H1 (cell line): ENCODE measurements around the gene DNM1L. TPM values are rescaled to one million over a fixed set of nuclear protein-coding genes. Genes with fewer than 3 reads are reported as not detected.

Experiments used
- CTCF ChIA-PET: fragments of 300-600 bp; sonication (Branson Sonifier 250); formaldehyde crosslinking; loops from one replicate; lab custom pipeline; 2021; ENCODE audit not compliant: partially characterized antibody; lab: Charles Lee
- POLR2A ChIA-PET: fragments of 300-600 bp; sonication (Branson Sonifier 250); formaldehyde crosslinking; loops from one replicate; lab custom pipeline; 2021; ENCODE audit warnings: inconsistent platforms; ENCODE audit not compliant: partially characterized antibody; lab: Charles Lee
- DNase-seq, 2 experiments: peaks; one replicate each; pipeline versions ENCODE4 v3.0.0 to v3.0.0-alpha.2; 2010 to 2022; ENCODE audit warnings: low spot score in 2 of 2, low read depth in 1 of 2, mixed read lengths in 1 of 2
- FAIRE-seq: peaks from 2 replicates; lab custom pipeline; 2011; peaks lifted over from hg19 to GRCh38; lab: Jason Lieb, UNC
- H2AFZ ChIP-seq: 2 replicates; pipeline ENCODE4 v1.8.1; 2012; ENCODE audit warnings: low read length, inconsistent platforms
- H2AK5ac ChIP-seq: 2 replicates; pipeline ENCODE4 v1.6.1; 2013; ENCODE audit warnings: low read depth, low read length
- H2BK120ac ChIP-seq: replicated peaks from 2 replicates; pipeline ENCODE3; 2013; ENCODE audit warnings: low read depth, low read length, inconsistent platforms
- H2BK12ac ChIP-seq: 2 replicates; pipeline ENCODE4 v1.6.1; 2013; ENCODE audit warnings: low read depth, low read length
- H2BK15ac ChIP-seq: 2 replicates; pipeline ENCODE4 v1.6.1; 2013; ENCODE audit warnings: low read length
- H2BK20ac ChIP-seq: 2 replicates; pipeline ENCODE4 v1.6.1; 2013; ENCODE audit warnings: low read length
- H2BK5ac ChIP-seq: 2 replicates; pipeline ENCODE4 v1.6.1; 2013; ENCODE audit warnings: low read depth, low read length
- H3K14ac ChIP-seq: 2 replicates; pipeline ENCODE4 v1.6.1; 2013; ENCODE audit warnings: inconsistent platforms; ENCODE audit not compliant: insufficient read length
- H3K18ac ChIP-seq: 2 replicates; pipeline ENCODE4 v1.6.1; 2013; ENCODE audit warnings: low read length; ENCODE audit errors: extremely low read depth
- H3K23ac ChIP-seq: 2 replicates; pipeline ENCODE4 v1.6.1; 2013; ENCODE audit warnings: inconsistent platforms; ENCODE audit not compliant: insufficient read length
- H3K23me2 ChIP-seq: 2 replicates; pipeline ENCODE4 v1.6.1; 2013; ENCODE audit warnings: low read depth, low read length
- H3K27ac ChIP-seq: 2 replicates; pipeline ENCODE4 v1.6.1; 2011; ENCODE audit warnings: low read depth, low read length, inconsistent platforms
- H3K27me3 ChIP-seq, 4 experiments: replicated peaks in 1 of 4; 1 replicate in 1 of 4; 2 replicates in 3 of 4; pipeline versions ENCODE4 v1.6.1 to v1.8.1; 2011 to 2013; ENCODE audit warnings: low read length in 3 of 4, mild to moderate bottlenecking in 3 of 4, inconsistent platforms in 2 of 4, mixed read lengths in 2 of 4, moderate library complexity in 1 of 4; ENCODE audit not compliant: control insufficient read depth in 3 of 4, insufficient read depth in 3 of 4; ENCODE audit errors: extremely low read depth in 1 of 4
- H3K36me3 ChIP-seq, 4 experiments: 2 replicates each; pipeline versions ENCODE4 v1.6.1 to v1.8.1; 2011 to 2013; ENCODE audit warnings: mild to moderate bottlenecking in 4 of 4, low read length in 3 of 4, moderate library complexity in 2 of 4, control low read depth in 1 of 4, inconsistent platforms in 1 of 4; ENCODE audit not compliant: insufficient read depth in 4 of 4, control insufficient read depth in 2 of 4
- H3K4ac ChIP-seq: replicated peaks from 2 replicates; pipeline ENCODE3; 2013; ENCODE audit warnings: low read length, low read depth, mixed read lengths, inconsistent platforms; ENCODE audit not compliant: insufficient read length
- H3K4me1 ChIP-seq, 4 experiments: replicated peaks in 1 of 4; 1 replicate in 1 of 4; 2 replicates in 3 of 4; pipeline versions ENCODE4 v1.6.1 to v1.8.1; 2011 to 2013; ENCODE audit warnings: low read length in 3 of 4, inconsistent platforms in 2 of 4, mixed read lengths in 1 of 4; ENCODE audit not compliant: insufficient read depth in 4 of 4, control insufficient read depth in 3 of 4
- H3K4me2 ChIP-seq, 2 experiments: 2 replicates each; pipeline versions ENCODE4 v1.6.1 to v1.8.1; 2011 to 2013; ENCODE audit warnings: low read depth in 2 of 2, low read length in 2 of 2, control low read depth in 1 of 2, inconsistent platforms in 1 of 2, mild to moderate bottlenecking in 1 of 2; ENCODE audit not compliant: insufficient read depth in 1 of 2
- H3K4me3 ChIP-seq, 4 experiments: fragments of 200-600, 300-600 bp in 1 of 4; sonication (generic), shearing (Covaris generic), sonication (Bioruptor Twin) in 1 of 4; 2 replicates each; pipeline versions ENCODE4 v1.5.1 to v1.8.1; 2011 to 2016; ENCODE audit warnings: low read length in 4 of 4, low read depth in 3 of 4, control low read depth in 2 of 4, inconsistent platforms in 2 of 4, mild to moderate bottlenecking in 2 of 4, mixed read lengths in 1 of 4, moderate library complexity in 1 of 4; ENCODE audit not compliant: insufficient read depth in 2 of 4; ENCODE audit errors: extremely low read depth in 1 of 4
- H3K56ac ChIP-seq: replicated peaks from 2 replicates; pipeline ENCODE3; 2013; ENCODE audit warnings: low read depth, mild to moderate bottlenecking, mixed read lengths, low read length, inconsistent platforms; ENCODE audit not compliant: insufficient read length
- H3K79me1 ChIP-seq: 2 replicates; pipeline ENCODE4 v1.6.1; 2013; ENCODE audit warnings: low read depth, low read length, control low read depth
- H3K79me2 ChIP-seq, 2 experiments: 2 replicates each; pipeline versions ENCODE4 v1.6.1 to v1.8.1; 2012 to 2013; ENCODE audit warnings: low read length in 2 of 2, mild to moderate bottlenecking in 2 of 2, inconsistent platforms in 1 of 2; ENCODE audit not compliant: insufficient read depth in 2 of 2, control insufficient read depth in 1 of 2
- H3K9ac ChIP-seq, 4 experiments: replicated peaks in 1 of 4; 1 replicate in 1 of 4; 2 replicates in 3 of 4; pipeline versions ENCODE4 v1.6.1 to v1.8.1; 2011 to 2013; ENCODE audit warnings: low read depth in 3 of 4, low read length in 3 of 4, control low read depth in 2 of 4, mild to moderate bottlenecking in 2 of 4, moderate library complexity in 2 of 4, inconsistent platforms in 1 of 4; ENCODE audit errors: extremely low read depth in 1 of 4
- H3K9me3 ChIP-seq, 2 experiments: 2 replicates each; pipeline versions ENCODE4 v1.6.1 to v1.8.1; 2012 to 2013; ENCODE audit warnings: mild to moderate bottlenecking in 2 of 2, moderate library complexity in 2 of 2, control low read depth in 1 of 2, inconsistent platforms in 1 of 2, low read depth in 1 of 2, low read length in 1 of 2, mixed read lengths in 1 of 2; ENCODE audit not compliant: insufficient read depth in 2 of 2
- H4K20me1 ChIP-seq, 2 experiments: replicated peaks in 1 of 2; 2 replicates each; pipeline versions ENCODE3 to v1.8.1; 2011 to 2013; ENCODE audit warnings: inconsistent platforms in 2 of 2, low read length in 2 of 2, mild to moderate bottlenecking in 1 of 2; ENCODE audit not compliant: insufficient read depth in 2 of 2, control insufficient read depth in 1 of 2
- H4K5ac ChIP-seq: 2 replicates; pipeline ENCODE4 v1.6.1; 2013; ENCODE audit warnings: low read length, low read depth, mixed read lengths, inconsistent platforms; ENCODE audit not compliant: insufficient read length
- H4K8ac ChIP-seq: 2 replicates; pipeline ENCODE4 v1.8.0; 2013; ENCODE audit warnings: mild to moderate bottlenecking, moderate library complexity, low read length, inconsistent platforms; ENCODE audit not compliant: insufficient read depth; ENCODE audit errors: extremely low read depth
- H4K91ac ChIP-seq: replicated peaks from 2 replicates; pipeline ENCODE3; 2013; ENCODE audit warnings: low read length, mixed read lengths, inconsistent platforms; ENCODE audit not compliant: insufficient read length
- TEAD4 ChIP-seq: IDR thresholded peaks from 2 replicates; pipeline ENCODE4 v1.6.1; 2012; ENCODE audit warnings: low read depth, low read length, inconsistent platforms, mixed read lengths
- WGBS, 2 experiments: shearing (Covaris generic) in 1 of 2; methylation state at CpG; one replicate each; pipeline versions ENCODE4 v1.1.6 to v1.1.7; 2013 to 2015; ENCODE audit warnings: low lambda C conversion rate in 2 of 2, mixed read lengths in 2 of 2, inconsistent platforms in 1 of 2, low coverage in 1 of 2, missing lambda C conversion rate in 1 of 2; ENCODE audit not compliant: insufficient replicate concordance in 2 of 2, insufficient coverage in 1 of 2, insufficient read length in 1 of 2; ENCODE audit errors: extremely low coverage in 1 of 2, missing lambda C conversion rate in 1 of 2; 5-methylcytosine and 5-hydroxymethylcytosine counted together
- polyA plus RNA-seq, 7 experiments: library from polyadenylated mRNA; depleted of rRNA in 3 of 7; stranded (reverse) in 5 of 7; unstranded in 2 of 7; fragments of >200 nt in 5 of 7; fragments of 200-250 nt in 2 of 7; gene quantifications; 1 replicate in 5 of 7; 2 replicates in 1 of 7; 4 replicates in 1 of 7; pipeline versions ENCODE4 v1.2.1 to v1.2.3, GENCODE V29; 2011 to 2013; ENCODE audit warnings: missing spikeins in 2 of 7, mixed read lengths in 2 of 7
- total RNA-seq: library from RNA; stranded (reverse); fragmentation: NEBNext Ultra II Directional; extraction: Animal tissue kit (Norgen Biotek cat#: 25700); gene quantifications from 2 replicates; pipeline ENCODE4 v1.2.1, GENCODE V29; 2021
- TF ChIP-seq, protein P1 (sequence below), 3 experiments: IDR thresholded peaks; 1 replicate in 2 of 3; 2 replicates in 1 of 3; pipeline versions ENCODE4 v1.5.1 to v1.6.1; 2011; ENCODE audit warnings: low read length in 3 of 3, mild to moderate bottlenecking in 3 of 3, inconsistent platforms in 2 of 3, low read depth in 1 of 3, moderate library complexity in 1 of 3; ENCODE audit not compliant: insufficient read depth in 1 of 3; ENCODE audit errors: control extremely low read depth in 1 of 3

The DNM1L gene
- total and polyA plus RNA-seq, 2 of the 8 experiments (the other 6 are each of a cell fraction or from before 2014, with no cell fraction given): 23.7 to 93.9 TPM

DNA sequence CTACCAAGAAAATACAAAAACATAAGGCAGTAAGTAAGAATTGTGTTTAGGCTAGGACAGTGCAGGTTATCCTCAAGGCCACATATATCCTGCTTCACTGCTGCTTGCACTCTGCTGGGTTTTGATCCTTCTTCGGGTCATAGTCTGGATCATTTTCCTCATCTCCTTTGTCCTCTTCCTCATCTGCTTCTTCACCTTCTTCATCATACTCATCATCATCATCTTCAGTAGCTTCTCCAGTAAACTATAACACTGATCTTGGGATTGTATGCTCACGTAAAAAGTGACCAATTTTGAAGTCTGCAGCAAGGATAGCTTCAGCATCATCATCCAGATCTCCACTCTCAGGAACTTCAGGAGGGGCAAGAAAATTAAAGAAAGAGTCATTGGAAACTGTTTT, 47.2 kb downstream of the DNM1L start:
- H3K4me1 ChIP-seq: no peaks in the 10 kb centered on the region
- H4K91ac ChIP-seq: no peak overlapping the region
- H2AK5ac ChIP-seq: no peak overlapping the region
- H3K4me2 ChIP-seq: no peak overlapping the region
- H4K8ac ChIP-seq: no peak overlapping the region
- H4K5ac ChIP-seq: no peak overlapping the region
- H4K20me1 ChIP-seq: peaks cover 0 to under 1% of the 10 kb centered on the region in 2 experiments
- H3K23me2 ChIP-seq: no peaks in the 10 kb centered on the region
- H3K14ac ChIP-seq: no peak overlapping the region
- no peaks in the 10 kb centered on the region for H3K9me3 ChIP-seq
- no peak overlapping the region for H3K4me3 ChIP-seq
- H3K36me3 ChIP-seq: peaks cover 0 to 25% (median 10%) of the 10 kb centered on the region in 4 experiments; a peak in 6 of 8 replicates
- H3K27ac ChIP-seq: no peak overlapping the region
- no peak for DNase-seq
- H3K79me2 ChIP-seq: no peaks in the 10 kb centered on the region
- H3K9ac ChIP-seq: no peak overlapping the region
- no peak overlapping the region for H3K23ac ChIP-seq
- no peak for FAIRE-seq
- H2AFZ ChIP-seq: no peak overlapping the region
- no peak overlapping the region for H3K4ac ChIP-seq
- H3K18ac ChIP-seq: no peak overlapping the region
- WGBS, 2 experiments: 93% methylated on average over 2 of the region's 2 CpGs; no CpG with 5 or more reads in 1 of the 2 experiments
- no peak overlapping the region for H2BK120ac ChIP-seq
- no peaks in the 10 kb centered on the region for H3K79me1 ChIP-seq
- TF ChIP-seq, protein P1, sequence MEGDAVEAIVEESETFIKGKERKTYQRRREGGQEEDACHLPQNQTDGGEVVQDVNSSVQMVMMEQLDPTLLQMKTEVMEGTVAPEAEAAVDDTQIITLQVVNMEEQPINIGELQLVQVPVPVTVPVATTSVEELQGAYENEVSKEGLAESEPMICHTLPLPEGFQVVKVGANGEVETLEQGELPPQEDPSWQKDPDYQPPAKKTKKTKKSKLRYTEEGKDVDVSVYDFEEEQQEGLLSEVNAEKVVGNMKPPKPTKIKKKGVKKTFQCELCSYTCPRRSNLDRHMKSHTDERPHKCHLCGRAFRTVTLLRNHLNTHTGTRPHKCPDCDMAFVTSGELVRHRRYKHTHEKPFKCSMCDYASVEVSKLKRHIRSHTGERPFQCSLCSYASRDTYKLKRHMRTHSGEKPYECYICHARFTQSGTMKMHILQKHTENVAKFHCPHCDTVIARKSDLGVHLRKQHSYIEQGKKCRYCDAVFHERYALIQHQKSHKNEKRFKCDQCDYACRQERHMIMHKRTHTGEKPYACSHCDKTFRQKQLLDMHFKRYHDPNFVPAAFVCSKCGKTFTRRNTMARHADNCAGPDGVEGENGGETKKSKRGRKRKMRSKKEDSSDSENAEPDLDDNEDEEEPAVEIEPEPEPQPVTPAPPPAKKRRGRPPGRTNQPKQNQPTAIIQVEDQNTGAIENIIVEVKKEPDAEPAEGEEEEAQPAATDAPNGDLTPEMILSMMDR (IDR thresholded peaks at IDR 0.05; ENCODE audit: control extremely low read depth in 1 of 3, insufficient read depth in 1 of 3, low read depth in 1 of 3, low read length in 3 of 3): no peak
- TF ChIP-seq TEAD4: no peak
- ChIA-PET POLR2A (interaction anchor here (0.7 kb wide), 1 partner anchor 11 kb away, joined by 3 read pairs; no protein-coding TSS in a partner anchor), CTCF (no interaction called here)
- H3K56ac ChIP-seq: no peak overlapping the region
- H2BK5ac ChIP-seq: no peak overlapping the region
- H2BK12ac ChIP-seq: no peak overlapping the region
- no peak overlapping the region for H2BK15ac ChIP-seq
- H2BK20ac ChIP-seq: no peak overlapping the region
- H3K27me3 ChIP-seq: peaks cover 0 to 1% (median 0%) of the 10 kb centered on the region in 4 experiments; a peak in 1 of 7 replicates
